Vagina (tissue), 2 donors: ENCODE data around the gene CLIP3.
"Not testable (repeated sequence)": the region's sequence is repeated elsewhere in the genome, so short reads cannot be mapped to it uniquely, and the experiment has no call there.

Experiments
- CTCF ChIP-seq, 3 experiments: fragments of 450-650 bp in 2 of 3; fragments of 200-600 bp in 1 of 3; sonication (generic) in 1 of 3; IDR thresholded peaks; one replicate each; pipeline ENCODE4 v1.5.1; 2017 to 2019; ENCODE audit warnings: antibody characterized with exemption in 3 of 3, mild to moderate bottlenecking in 2 of 3, moderate library complexity in 2 of 3
- POLR2A ChIP-seq, 2 donors: fragments of 450-650 bp; IDR thresholded peaks; one replicate each; pipeline ENCODE4 v1.6.1; 2017; ENCODE audit warnings: antibody characterized with exemption in 2 of 2, mild to moderate bottlenecking in 2 of 2, moderate library complexity in 2 of 2
- POLR2AphosphoS5 ChIP-seq, 2 donors: sonication (generic); formaldehyde crosslinking; IDR thresholded peaks; one replicate each; pipeline ENCODE4 v1.9.0; 2017; ENCODE audit warnings: antibody characterized with exemption in 2 of 2, mild to moderate bottlenecking in 2 of 2, low read depth in 1 of 2; ENCODE audit not compliant: insufficient read depth in 1 of 2

DNA sequence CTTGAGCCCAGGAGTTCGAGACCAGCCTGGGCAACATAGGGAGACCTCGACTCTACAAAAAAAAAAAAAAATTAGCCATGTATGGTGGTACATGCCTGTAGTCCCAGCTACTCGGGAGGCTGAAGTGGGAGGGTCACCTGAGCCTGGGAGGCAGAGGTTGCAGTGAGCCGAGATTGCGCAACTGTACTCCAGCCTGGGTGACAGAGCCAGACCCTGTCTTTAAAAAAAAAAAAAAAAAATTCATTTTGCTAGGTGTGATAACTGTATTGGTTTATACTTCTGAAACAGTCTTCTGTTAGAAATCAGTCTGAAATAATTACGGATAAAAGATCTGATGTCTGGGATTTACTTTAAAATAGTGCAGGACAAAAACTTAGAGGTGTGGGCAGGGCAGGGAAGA lies 8.4 kb upstream of the CLIP3 start:
- TF ChIP-seq POLR2A (IDR thresholded peaks at IDR 0.05); CTCF (IDR thresholded peaks at IDR 0.05); POLR2AphosphoS5 (IDR thresholded peaks at IDR 0.05; ENCODE audit: insufficient read depth in 1 of 2, low read depth in 1 of 2): not testable (repeated sequence)
